T follicular helper cell (primary cell): ENCODE data around the gene PHLDB2.

ENCODE experiments used
- DNase-seq: peaks from one replicate; pipeline ENCODE4 v3.0.0-alpha.2; 2020; ENCODE audit warnings: low read depth

The PHLDB2 gene

DNA sequence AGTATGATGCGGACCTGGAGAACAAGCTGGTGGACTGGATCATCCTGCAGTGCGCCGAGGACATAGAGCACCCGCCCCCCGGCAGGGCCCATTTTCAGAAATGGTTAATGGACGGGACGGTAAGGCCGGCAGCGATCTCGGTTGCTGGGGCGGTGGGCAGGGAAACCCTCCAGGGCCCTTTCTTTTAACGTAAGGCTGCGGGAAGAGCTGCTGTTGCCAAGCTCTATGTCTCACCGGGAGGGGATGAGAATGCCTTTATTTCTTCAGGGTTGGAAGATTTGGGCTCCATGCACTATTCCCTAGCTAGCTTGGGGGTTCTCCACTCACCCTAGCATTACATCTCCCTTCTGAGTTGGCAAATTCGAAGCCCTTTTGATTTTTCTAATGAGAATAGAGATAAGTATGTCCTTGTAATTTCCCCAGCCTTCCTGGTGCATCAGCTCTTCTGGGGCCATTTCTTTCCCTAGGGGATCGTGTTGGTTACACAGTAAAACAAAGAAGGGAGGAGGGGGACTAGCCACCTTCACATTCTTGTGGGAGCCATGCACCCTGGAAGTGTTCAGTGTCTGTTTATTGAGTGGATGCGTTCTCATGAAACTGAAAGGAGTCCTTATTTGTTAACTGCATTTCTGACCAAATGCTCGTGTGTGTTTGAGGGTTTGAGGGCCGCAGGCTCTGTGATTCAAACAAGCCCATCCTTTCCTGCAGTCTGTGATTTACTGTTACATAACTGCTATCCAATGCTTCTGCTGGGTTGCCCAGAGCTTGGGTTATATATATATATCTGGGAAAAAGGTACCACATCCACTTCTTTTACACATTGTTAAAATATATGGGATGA lies 140.6 kb downstream of the PHLDB2 start:
- no peak for DNase-seq

DNA sequence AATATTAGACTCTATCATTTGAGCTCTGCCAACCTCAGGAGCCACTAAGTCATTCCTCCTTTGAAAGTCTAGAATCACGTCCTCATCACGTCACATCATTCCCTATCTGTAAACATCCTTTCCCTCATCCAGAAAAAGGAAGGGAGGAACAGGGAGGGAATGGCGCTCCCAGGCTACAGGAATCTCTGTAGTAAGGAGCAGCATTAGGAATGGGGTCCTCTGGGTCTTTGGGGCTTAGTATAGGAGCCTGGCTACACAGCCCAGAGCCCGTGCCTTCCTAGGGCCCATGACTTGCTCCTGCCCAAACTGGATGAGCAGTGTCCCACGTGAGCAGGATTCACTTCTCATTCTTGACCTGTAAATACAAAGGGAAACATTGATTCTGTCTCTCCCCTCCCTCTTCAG lies 141.3 kb downstream of the PHLDB2 start:
- no peak for DNase-seq

DNA sequence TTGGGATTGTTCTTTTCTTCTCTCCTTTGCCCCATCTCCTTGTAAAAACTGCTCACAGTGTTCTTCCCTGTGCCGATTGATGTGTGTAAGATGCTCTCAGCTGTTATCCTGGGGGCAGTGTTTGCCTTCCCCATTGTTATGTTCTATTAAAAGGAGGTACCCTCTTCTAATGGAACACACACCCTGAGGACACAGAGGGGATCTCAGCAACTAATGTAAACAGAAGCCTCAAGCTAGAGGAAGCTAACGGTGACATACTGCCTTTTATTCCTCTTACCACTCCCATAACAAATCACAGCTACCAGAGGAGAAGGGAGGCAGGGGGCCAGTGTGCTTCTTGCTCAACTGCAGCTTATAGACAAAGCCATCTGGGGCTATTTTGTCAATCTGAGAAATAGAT lies 141.9 kb downstream of the PHLDB2 start:
- DNase-seq = no peak

DNA sequence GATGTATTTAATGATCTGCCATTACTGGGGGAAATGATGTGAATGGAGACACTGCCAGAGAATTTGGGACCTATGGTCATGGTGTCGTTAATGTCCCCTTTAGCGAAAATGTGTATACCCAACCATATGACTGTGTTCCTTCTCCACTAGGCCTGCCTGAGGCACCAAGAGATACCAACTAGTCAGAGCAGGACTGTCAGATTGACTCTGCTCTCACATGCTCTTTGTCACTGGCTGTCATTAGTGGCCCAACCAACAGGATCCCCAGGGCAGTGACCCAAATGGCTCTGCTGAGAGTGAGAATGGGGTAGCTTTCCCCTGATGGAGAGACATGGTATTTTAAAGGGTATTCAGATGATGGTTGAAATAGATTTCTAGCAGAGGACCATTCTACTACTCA lies 142.5 kb downstream of the PHLDB2 start:
- DNase-seq = no peak

DNA sequence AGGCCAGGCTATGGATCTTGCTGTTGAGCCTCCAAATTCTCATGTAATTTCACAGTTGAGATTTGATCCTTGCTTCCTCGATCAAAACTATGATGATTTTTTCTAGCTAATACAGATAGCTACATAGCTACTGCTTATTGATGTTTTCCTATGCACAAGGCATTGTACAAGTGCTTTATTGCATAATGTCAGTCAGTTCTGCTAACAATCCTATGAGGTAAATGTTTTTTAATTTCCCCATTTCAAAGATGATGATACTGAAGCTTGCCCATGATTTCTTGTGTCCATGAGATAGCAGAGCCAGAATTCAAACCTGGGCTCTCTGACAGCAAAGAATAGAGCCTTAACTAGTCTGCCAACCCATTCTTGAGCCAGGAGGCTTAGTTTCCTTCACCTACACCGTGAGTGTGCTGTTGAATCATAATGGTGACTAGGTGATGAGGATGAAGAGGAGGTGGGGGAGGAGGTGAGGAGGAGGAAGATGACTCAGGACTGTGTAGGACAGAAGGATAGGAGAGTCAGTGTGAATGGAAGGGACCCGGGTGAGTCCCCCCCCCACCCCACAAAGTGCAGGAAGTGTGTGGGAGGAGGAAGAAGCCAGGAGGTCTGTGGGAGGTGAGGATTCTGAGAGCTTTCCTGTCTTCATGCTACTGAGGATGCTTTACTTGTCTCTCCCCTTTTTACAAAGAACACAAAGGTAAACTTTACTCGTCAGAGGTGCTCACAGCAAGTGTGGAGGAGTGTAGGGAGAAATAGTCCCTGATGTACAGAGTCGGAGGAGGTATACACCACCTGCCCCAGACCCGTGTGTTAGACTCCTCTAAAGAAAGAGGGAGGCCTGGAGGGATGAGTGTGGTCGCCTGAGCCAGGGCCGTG lies 143.3 kb downstream of the PHLDB2 start:
- DNase-seq = no peak

DNA sequence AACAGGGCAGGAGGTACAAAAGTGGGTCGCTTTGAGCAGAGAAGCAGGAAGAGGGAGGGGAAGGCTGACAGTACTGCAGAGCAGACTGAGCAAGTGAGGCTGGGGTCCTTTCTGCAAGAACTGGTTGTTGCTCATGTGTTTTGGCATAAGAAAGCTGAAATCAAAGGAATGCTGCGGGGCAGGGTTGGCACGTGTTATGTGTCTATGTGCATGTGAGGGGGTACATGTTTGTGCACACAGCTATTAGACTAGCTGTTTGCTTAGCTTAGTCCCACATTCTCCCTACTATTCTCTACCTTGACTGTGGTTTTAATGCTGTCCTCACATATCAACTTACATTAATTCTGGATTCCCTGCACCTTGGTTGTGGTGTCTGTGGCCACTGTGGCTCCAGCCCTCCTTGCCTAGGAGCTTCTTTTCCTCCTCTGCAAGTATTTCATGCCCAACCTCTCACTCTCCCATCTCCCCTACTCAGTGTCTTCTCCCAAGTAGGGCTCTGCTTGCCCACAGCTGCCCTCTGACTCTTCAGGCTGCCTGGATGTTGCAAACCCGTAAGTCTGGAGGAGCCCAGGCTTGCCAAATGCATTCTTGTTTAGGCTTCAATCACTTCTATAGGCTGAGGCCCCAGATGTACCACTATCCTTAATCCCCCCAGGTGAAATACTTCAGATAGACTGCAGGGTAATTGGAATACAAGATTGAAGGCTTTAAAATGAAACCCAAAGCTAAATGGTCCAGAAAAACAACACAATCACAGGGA lies 144.4 kb downstream of the PHLDB2 start:
- no peak for DNase-seq

DNA sequence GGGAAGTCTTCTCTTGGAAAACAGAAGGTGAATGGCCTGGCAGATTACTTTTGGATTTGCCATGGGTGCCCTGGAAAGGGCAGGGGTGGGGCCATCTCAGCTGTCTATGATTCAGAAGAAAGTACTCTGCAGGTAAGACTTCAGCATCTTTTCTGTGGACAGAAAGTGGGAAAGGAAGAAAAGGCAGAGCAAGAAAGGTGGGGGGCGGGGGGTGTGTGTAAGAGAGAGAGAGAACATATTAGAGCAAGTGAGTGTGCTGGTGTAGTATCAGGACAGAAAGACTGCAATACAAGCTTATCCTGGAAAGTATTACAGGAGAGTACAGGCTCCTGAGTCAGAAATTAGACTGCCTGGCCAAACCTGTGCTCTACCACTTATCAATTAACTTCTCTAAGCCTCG lies 145.1 kb downstream of the PHLDB2 start:
- DNase-seq = no peak

DNA sequence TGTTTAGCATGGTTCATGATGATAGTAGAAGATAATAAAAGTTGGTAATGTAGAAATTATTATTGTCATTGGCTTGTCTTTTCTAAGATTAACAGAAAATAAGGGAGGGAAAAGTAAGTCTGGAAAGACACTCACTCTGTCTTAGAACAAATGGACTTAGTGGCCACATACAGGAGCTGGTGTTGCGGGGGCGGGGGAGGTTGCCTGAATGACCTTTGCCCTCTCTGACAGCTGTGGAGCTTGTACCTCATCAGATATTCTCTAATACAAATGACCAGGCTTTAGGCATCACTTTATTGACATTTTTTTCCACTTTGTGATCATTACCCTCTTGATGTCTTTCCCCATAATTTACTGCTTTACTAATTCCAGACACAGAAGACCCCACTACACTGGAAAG lies 145.6 kb downstream of the PHLDB2 start:
- no peak for DNase-seq

DNA sequence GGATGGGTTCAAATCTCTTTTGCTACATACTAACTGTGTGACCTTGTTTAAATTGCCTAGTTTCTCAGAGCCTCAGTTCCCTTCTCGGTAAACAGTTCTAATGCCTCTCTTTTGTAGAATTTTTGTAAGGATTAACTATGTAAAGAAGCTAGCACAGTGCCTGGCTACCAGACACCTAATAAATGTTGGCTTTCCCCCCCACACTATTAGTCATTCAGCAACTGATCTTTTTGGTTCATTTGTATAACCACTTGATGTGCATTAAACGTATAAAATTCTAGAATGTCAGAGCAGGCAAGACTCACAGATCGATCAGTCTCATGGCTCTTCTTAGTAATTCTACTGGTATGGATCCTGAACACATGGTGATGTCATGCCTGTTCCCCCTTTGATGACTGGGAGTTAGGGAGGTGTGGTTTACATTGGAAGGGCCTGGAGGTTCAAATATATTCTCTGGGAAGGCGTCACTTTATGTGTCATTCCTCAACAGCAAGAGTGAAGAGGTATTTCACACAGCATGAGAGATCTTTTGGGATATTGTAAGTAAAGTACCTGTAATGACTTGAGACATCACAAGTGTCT lies 146.1 kb downstream of the PHLDB2 start:
- no peak for DNase-seq

DNA sequence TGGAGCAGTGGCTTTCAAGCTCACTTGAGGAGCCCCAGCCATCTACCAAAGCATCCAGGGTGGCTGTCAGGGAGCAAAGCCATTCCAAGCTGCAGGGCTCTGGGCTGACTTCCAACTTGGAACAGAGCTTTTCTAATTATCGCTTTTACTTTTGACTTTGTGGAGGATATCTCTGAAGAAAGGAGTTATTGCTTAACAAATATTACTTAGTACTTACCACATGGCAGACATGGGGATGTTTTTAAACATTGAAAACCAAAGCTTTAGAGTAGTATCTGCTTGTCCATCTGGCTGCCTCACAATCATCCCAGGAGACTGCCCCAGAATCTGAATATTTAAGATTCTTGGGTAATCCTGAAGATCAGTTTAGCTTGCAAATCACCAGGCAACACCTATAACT lies 148.6 kb downstream of the PHLDB2 start:
- no peak for DNase-seq

DNA sequence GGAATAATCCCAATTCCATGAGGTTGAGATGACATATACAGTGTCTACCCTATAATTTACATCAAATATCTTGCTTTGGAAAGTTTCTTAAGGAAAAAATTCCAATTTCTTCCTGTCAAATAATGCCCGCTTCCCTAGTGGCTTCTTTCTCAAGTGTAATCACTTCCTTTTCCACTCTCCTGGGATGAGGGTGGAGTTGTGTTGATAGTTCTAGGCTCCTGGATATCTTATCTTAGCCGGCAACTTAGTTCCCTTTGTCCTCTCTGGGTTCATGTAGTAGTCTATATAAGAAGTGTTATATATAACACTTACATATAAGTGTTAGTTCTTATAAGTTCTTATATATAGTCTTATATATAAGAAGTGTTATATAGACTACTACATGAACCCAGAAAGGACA lies 150.6 kb downstream of the PHLDB2 start:
- no peak for DNase-seq

DNA sequence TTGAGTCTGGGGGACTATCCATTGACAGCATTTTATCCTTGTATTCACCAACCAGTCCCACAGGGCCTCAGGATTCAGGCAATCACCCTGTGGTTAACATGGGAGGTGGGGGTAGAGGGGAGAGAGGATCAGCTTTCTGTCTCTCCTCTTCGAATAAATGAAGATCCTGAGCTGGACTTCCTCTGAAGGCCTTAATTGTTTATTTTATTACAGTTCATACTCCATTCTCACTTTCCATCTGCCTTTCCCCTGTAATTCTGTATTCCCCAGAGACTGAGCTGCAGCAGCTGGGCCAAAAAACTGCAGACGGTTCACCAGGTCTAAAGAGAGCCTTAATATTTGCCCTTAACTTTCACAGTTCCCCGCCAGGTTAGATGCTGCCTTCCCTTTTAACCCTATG lies 151.6 kb downstream of the PHLDB2 start:
- no peak for DNase-seq

DNA sequence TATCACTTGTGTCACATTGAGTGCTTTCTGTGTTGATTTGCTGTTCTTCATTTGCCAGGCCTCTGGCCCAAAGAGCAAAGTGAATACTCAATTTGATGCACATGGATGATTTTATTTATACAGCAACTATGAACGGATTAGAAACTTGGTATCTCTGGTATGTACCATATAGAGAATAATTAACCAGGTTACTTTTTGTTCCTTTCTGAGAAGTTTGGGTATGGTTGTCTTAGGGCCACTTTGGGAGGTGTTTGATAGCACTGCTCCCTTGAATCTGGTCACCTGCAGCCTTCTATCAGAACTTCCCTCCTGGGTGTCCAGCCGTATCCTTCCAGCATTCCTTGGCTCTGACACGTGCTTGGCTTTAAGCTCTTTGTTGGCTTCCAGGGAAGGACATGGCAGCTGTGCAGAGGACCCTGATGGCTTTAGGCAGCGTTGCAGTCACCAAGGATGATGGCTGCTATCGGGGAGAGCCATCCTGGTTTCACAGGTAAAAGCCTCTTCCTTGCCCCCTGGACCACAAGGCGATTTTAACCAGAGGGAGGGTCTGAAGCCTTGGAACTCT lies 152.4 kb downstream of the PHLDB2 start:
- no peak for DNase-seq

DNA sequence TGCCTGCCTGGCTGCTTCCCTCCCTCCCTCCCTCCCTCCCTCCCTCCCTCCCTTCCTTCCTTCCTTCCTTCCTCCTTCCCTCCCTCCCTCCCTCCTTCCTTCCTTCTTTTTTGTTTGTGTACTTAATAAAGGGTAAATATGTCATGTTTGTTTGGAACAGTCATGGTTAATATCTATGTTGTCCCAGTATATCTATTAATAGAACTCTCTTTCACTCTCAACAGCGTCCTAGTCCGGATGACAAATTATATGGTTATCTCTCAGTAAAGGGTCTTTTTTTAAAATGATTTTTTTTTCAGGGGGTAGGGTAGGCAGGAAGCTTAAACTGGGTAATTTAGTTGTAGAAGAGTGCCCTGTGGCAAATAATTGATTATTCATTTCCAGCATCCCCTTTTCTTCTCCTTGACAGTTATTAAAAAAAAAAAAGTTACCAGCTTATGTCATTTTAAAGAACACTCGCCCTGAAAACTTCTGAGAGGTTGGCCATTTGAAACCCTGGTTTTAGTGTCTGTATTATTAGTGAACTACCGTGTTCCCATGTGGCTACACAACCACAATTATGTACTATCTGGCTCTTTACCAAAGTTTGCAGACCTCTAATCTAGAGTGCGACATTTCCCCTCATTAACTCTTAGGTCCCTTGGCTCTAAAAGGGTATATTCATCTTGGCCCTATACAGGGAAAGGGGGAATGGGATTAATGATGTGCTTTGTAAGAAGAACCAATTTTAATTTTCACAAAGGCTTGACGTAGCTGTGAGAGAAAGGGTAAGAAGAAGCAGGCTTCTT lies 153.3 kb downstream of the PHLDB2 start:
- DNase-seq = no peak

DNA sequence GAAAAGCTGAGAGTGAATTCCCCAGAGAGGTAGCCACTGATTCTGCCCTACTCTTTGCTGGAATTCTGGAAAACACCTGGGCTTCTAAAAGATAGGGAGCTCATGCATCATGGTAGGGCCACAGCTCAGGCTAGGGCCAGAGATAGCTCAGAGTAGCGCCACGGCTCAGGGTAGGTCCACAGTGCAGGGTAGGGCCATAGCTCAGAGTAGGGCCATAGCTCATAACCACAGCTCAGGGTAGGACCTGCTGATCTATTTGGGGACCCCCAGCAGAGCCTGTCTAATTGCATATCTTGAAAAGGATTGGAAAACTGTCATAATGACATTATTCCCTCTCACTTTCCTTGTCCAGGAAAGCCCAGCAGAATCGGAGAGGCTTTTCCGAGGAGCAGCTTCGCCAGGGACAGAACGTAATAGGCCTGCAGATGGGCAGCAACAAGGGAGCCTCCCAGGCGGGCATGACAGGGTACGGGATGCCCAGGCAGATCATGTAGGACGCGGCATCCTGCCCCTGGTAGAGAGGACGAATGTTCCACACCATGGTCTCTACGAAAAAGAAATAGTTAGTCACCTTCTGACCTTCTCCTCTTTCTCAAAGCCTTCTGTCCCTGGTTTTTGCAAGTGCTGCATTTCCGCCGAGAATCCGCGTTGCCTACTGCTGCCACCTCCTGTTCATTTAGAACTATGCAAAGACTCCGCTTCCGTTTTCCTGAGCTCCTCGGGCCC lies 154.2 kb downstream of the PHLDB2 start:
- peak; percentile 22 for DNase-seq

DNA sequence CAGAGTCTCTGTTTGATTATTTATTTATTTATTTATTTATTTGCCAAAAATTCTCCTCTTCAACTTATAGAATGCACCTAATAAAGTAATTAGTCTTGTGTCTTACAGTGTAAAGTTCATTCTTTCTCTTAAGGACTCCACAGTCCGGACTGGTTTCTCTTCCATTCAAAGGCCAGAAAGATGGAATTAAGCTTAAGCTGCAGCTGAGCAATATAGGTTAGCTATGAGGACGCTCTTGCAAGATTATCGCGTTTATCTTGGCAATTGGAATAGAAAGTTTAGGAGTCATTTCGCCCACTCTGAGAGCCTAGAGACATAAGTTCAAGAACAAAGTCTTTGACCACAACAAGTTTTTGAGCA lies 154.7 kb downstream of the PHLDB2 start:
- no peak for DNase-seq

DNA sequence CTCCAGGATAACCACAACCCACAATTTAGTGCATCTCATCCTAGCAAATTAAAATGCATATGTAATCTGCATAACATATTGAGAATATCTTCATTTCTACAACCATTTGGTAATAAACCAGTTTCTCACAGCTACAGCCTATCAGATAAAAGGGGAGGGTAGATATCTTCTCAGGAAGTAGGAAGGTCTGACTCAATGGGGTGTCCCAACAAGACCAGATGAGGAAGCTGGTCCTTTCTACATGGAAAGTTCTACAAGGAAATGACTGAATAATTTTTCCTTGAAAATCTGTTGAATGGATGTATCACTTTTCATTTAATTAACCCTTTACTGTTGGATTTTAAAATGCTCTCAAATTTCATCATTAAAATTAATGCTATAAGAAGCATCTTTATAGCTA lies 158.0 kb downstream of the PHLDB2 start:
- no peak for DNase-seq

DNA sequence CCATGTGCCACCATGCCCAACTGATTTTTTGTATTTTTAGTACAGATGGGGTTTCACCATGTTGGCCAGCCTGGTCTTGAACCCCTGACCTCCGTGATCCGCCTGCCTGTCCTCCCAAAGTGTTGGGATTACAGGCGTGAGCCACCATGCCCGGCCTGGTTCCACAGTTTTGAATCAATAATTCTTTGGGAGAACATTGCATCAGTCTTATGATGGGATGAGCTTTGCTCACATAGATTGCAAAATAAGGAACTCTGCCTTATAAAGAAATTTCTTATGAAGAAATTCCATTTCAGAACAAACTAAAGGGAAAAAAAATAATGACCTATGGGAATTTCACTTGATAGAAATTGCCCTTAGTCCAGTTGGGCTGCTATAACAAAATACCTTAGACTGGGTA lies 159.6 kb downstream of the PHLDB2 start:
- no peak for DNase-seq

DNA sequence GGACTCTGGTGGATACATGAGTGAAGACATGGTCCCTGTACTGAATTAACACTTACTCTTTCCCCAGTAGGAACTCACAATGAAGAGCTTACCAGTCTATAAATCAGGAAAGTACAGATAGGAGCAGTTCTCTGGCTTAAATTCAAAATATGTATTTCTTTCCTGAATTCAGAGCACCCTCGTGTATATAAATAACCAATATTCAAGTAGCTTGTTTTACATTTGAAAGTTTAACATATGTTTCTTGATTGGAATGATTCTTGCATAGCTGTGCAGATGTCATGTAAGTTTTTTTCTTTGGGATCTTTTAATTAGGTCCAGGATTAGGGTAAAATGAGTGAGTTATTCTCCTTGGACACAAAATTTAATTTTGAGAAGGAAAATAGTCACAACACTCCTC lies 160.7 kb downstream of the PHLDB2 start:
- DNase-seq = no peak

DNA sequence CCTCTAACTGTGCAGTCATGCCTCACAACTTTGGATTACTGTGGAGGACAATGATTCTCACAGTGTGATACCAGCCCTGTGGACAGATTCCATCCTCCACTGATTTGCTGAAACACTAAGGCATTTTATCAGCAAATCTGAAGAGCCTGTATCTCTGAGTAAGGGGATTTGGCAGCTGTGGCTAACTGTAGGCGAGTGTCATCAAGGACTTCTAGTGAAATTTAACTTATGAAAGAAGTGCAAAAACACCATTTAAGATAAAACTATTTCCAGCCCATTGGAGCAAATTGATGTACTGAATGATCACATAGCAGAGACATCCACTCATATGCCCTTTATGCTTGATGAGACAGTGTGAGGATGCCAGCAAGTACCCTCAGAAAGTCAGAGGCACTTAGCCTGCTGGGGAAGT lies 161.6 kb downstream of the PHLDB2 start:
- DNase-seq = no peak
